ENCODE measurements around the gene ZNF213.

Gene ZNF213

DNA sequence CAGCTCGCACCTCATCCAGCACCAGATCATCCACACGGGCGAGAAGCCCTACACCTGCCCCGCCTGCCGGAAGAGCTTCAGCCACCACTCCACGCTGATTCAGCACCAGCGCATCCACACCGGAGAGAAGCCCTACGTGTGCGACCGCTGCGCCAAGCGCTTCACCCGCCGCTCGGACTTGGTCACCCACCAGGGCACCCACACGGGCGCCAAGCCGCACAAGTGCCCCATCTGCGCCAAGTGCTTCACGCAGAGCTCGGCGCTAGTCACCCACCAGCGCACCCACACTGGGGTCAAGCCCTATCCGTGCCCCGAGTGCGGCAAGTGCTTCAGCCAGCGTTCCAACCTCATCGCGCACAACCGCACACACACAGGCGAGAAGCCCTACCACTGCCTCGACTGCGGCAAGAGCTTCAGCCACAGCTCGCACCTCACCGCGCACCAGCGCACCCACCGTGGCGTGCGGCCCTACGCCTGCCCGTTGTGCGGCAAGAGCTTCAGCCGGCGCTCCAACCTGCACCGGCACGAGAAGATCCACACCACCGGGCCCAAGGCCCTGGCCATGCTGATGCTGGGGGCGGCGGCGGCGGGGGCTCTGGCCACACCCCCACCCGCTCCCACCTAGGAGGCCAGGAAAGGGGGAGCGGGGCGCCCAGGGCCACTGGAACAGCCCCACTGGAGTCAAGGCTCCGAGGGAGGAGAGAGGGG is 15.0 kb upstream of the ZNF213 start:
- Histone ChIP-seq H3K4me2 (ENCODE audit: low read depth, low read length, poor library complexity, severe bottlenecking) (no peak overlapping the region), H3K9ac (ENCODE audit: low read depth, low read length, poor library complexity, severe bottlenecking) (no peak overlapping the region), H3K36me3 (ENCODE audit: insufficient read depth, low read length) (no peaks in the 10 kb centered on the region), H2AFZ (ENCODE audit: low read length) (no peak overlapping the region), H3K4me1 (ENCODE audit: insufficient read depth, low read length, poor library complexity, severe bottlenecking) (peaks cover 5% of the 10 kb centered on the region), H3K9me2 (replicated peaks; ENCODE audit: low read depth, low read length) (no peaks in the 10 kb centered on the region), H3K79me2 (ENCODE audit: insufficient read depth, low read length) (no peaks in the 10 kb centered on the region), H4K20me1 (ENCODE audit: insufficient read depth, low read length, poor library complexity, severe bottlenecking) (no peaks in the 10 kb centered on the region), H3K4me3 (ENCODE audit: low read length, poor library complexity, severe bottlenecking) (no peak overlapping the region), H3K27me3 (ENCODE audit: insufficient read depth, low read length, poor library complexity, severe bottlenecking) (no peaks in the 10 kb centered on the region), H3F3A (ENCODE audit: low read depth) (no peaks in the 10 kb centered on the region), H3K9me3 (ENCODE audit: insufficient read depth, low read depth, low read length) (no peaks in the 10 kb centered on the region)
- TF ChIP-seq EZH2phosphoT487 (IDR thresholded peaks at IDR 0.05; ENCODE audit: borderline replicate concordance) = no peak
- TF ChIP-seq, protein P1, sequence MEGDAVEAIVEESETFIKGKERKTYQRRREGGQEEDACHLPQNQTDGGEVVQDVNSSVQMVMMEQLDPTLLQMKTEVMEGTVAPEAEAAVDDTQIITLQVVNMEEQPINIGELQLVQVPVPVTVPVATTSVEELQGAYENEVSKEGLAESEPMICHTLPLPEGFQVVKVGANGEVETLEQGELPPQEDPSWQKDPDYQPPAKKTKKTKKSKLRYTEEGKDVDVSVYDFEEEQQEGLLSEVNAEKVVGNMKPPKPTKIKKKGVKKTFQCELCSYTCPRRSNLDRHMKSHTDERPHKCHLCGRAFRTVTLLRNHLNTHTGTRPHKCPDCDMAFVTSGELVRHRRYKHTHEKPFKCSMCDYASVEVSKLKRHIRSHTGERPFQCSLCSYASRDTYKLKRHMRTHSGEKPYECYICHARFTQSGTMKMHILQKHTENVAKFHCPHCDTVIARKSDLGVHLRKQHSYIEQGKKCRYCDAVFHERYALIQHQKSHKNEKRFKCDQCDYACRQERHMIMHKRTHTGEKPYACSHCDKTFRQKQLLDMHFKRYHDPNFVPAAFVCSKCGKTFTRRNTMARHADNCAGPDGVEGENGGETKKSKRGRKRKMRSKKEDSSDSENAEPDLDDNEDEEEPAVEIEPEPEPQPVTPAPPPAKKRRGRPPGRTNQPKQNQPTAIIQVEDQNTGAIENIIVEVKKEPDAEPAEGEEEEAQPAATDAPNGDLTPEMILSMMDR (conservative IDR thresholded peaks at IDR 0.05; ENCODE audit: low read length) = no peak

DNA sequence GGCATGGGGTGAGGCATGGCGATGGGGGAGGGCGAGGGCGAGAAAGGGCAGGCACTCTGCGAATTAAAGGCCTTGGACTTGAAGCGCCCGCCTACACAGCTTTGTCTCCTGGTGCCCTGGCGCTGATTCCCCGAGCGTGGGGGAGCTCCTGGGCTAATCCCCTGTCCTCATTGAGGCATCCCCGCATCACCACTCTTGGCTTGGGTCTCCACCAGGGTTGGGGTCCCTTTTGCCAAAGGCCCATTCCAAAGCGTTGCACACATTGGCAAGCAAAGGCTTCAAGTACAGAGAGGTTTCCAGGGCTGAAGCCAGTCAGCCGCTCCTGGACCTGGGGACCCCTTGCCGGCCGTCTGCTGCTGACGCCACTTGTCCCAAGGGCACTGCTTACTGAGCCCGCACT is 14.4 kb upstream of the ZNF213 start:
- no peaks in the 10 kb centered on the region for H3K36me3 ChIP-seq (ENCODE audit: insufficient read depth, low read length)
- TF ChIP-seq, protein P1 (conservative IDR thresholded peaks at IDR 0.05; ENCODE audit: low read length) = no peak
- no peak for TF ChIP-seq EZH2phosphoT487 (IDR thresholded peaks at IDR 0.05; ENCODE audit: borderline replicate concordance)

DNA sequence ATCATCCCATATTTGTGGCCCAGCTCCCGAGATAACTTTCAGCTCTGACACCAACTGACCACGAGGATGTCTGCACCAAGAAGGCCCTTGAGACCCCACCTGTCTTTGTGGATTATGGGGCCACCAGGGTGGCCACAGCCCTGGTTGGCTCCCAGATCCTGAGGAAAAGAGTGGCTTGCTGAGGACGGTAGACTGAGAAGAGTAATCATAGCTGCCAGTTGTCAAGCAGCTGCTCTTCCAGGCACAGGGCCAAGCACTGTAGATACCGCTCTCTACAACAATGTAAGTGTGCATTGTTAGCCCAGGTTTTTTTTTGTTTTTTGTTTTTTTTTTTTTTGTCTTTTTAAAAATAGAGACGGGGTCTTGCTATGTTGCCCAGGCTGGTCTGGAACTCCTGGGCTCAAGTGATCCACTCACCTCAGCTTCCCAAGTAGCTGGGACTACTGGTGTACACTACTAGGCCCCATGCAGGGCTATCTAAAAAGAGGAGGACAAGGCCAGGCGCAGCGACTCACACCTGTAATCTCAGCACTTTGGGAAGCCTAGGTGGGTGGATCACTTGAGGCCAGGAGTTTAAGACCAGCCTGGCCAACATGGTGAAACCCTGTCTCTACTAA is 12.9 kb upstream of the ZNF213 start:
- H4K20me1 ChIP-seq (ENCODE audit: insufficient read depth, low read length, poor library complexity, severe bottlenecking) = no peaks in the 10 kb centered on the region
- H3F3A ChIP-seq (ENCODE audit: low read depth) = no peaks in the 10 kb centered on the region
- H3K4me3 ChIP-seq (ENCODE audit: low read length, poor library complexity, severe bottlenecking) = no peak overlapping the region
- TF ChIP-seq, protein P1 (conservative IDR thresholded peaks at IDR 0.05; ENCODE audit: low read length) = no peak
- TF ChIP-seq EZH2phosphoT487 (IDR thresholded peaks at IDR 0.05; ENCODE audit: borderline replicate concordance) = no peak
- no peak overlapping the region for H2AFZ ChIP-seq (ENCODE audit: low read length)
- H3K27me3 ChIP-seq (ENCODE audit: insufficient read depth, low read length, poor library complexity, severe bottlenecking) = no peaks in the 10 kb centered on the region
- H3K4me1 ChIP-seq (ENCODE audit: insufficient read depth, low read length, poor library complexity, severe bottlenecking) = peaks cover 8% of the 10 kb centered on the region
- H3K79me2 ChIP-seq (ENCODE audit: insufficient read depth, low read length) = no peaks in the 10 kb centered on the region
- no peak overlapping the region for H3K9ac ChIP-seq (ENCODE audit: low read depth, low read length, poor library complexity, severe bottlenecking)
- no peaks in the 10 kb centered on the region for H3K9me2 ChIP-seq (replicated peaks; ENCODE audit: low read depth, low read length)
- H3K36me3 ChIP-seq (ENCODE audit: insufficient read depth, low read length) = no peaks in the 10 kb centered on the region
- H3K9me3 ChIP-seq (ENCODE audit: insufficient read depth, low read depth, low read length) = no peaks in the 10 kb centered on the region
- no peak overlapping the region for H3K4me2 ChIP-seq (ENCODE audit: low read depth, low read length, poor library complexity, severe bottlenecking)

More for the DNA sequence above, 14.4 kb upstream of the ZNF213 start:
- Histone ChIP-seq H3K9ac (ENCODE audit: low read depth, low read length, poor library complexity, severe bottlenecking) (no peak overlapping the region), H3K4me3 (ENCODE audit: low read length, poor library complexity, severe bottlenecking) (no peak overlapping the region), H2AFZ (ENCODE audit: low read length) (no peak overlapping the region), H3K9me2 (replicated peaks; ENCODE audit: low read depth, low read length) (no peaks in the 10 kb centered on the region), H3K27me3 (ENCODE audit: insufficient read depth, low read length, poor library complexity, severe bottlenecking) (no peaks in the 10 kb centered on the region), H3K9me3 (ENCODE audit: insufficient read depth, low read depth, low read length) (no peaks in the 10 kb centered on the region), H3K79me2 (ENCODE audit: insufficient read depth, low read length) (no peaks in the 10 kb centered on the region), H3K4me1 (ENCODE audit: insufficient read depth, low read length, poor library complexity, severe bottlenecking) (peaks cover 8% of the 10 kb centered on the region), H4K20me1 (ENCODE audit: insufficient read depth, low read length, poor library complexity, severe bottlenecking) (no peaks in the 10 kb centered on the region), H3K4me2 (ENCODE audit: low read depth, low read length, poor library complexity, severe bottlenecking) (no peak overlapping the region), H3F3A (ENCODE audit: low read depth) (no peaks in the 10 kb centered on the region)
